H1 (cell line): ENCODE data around the gene TMEM54. TPM values are rescaled to one million over a fixed set of nuclear protein-coding genes. Genes with fewer than 3 reads are reported as not detected.

Experiments
- CTCF ChIA-PET: fragments of 300-600 bp; sonication (Branson Sonifier 250); formaldehyde crosslinking; loops from one replicate; lab custom pipeline; 2021; ENCODE audit not compliant: partially characterized antibody; lab: Charles Lee
- POLR2A ChIA-PET: fragments of 300-600 bp; sonication (Branson Sonifier 250); formaldehyde crosslinking; loops from one replicate; lab custom pipeline; 2021; ENCODE audit warnings: inconsistent platforms; ENCODE audit not compliant: partially characterized antibody; lab: Charles Lee
- DNase-seq, 2 experiments: peaks; one replicate each; pipeline versions ENCODE4 v3.0.0 to v3.0.0-alpha.2; 2010 to 2022; ENCODE audit warnings: low spot score in 2 of 2, low read depth in 1 of 2, mixed read lengths in 1 of 2
- FAIRE-seq: peaks from 2 replicates; lab custom pipeline; 2011; peaks lifted over from hg19 to GRCh38; lab: Jason Lieb, UNC
- H2AFZ ChIP-seq: 2 replicates; pipeline ENCODE4 v1.8.1; 2012; ENCODE audit warnings: low read length, inconsistent platforms
- H2AK5ac ChIP-seq: 2 replicates; pipeline ENCODE4 v1.6.1; 2013; ENCODE audit warnings: low read depth, low read length
- H2BK120ac ChIP-seq: replicated peaks from 2 replicates; pipeline ENCODE3; 2013; ENCODE audit warnings: low read depth, low read length, inconsistent platforms
- H2BK12ac ChIP-seq: 2 replicates; pipeline ENCODE4 v1.6.1; 2013; ENCODE audit warnings: low read depth, low read length
- H2BK15ac ChIP-seq: 2 replicates; pipeline ENCODE4 v1.6.1; 2013; ENCODE audit warnings: low read length
- H2BK20ac ChIP-seq: 2 replicates; pipeline ENCODE4 v1.6.1; 2013; ENCODE audit warnings: low read length
- H2BK5ac ChIP-seq: 2 replicates; pipeline ENCODE4 v1.6.1; 2013; ENCODE audit warnings: low read depth, low read length
- H3K14ac ChIP-seq: 2 replicates; pipeline ENCODE4 v1.6.1; 2013; ENCODE audit warnings: inconsistent platforms; ENCODE audit not compliant: insufficient read length
- H3K18ac ChIP-seq: 2 replicates; pipeline ENCODE4 v1.6.1; 2013; ENCODE audit warnings: low read length; ENCODE audit errors: extremely low read depth
- H3K23ac ChIP-seq: 2 replicates; pipeline ENCODE4 v1.6.1; 2013; ENCODE audit warnings: inconsistent platforms; ENCODE audit not compliant: insufficient read length
- H3K23me2 ChIP-seq: 2 replicates; pipeline ENCODE4 v1.6.1; 2013; ENCODE audit warnings: low read depth, low read length
- H3K27ac ChIP-seq: 2 replicates; pipeline ENCODE4 v1.6.1; 2011; ENCODE audit warnings: low read depth, low read length, inconsistent platforms
- H3K27me3 ChIP-seq, 4 experiments: replicated peaks in 1 of 4; 1 replicate in 1 of 4; 2 replicates in 3 of 4; pipeline versions ENCODE4 v1.6.1 to v1.8.1; 2011 to 2013; ENCODE audit warnings: low read length in 3 of 4, mild to moderate bottlenecking in 3 of 4, inconsistent platforms in 2 of 4, mixed read lengths in 2 of 4, moderate library complexity in 1 of 4; ENCODE audit not compliant: control insufficient read depth in 3 of 4, insufficient read depth in 3 of 4; ENCODE audit errors: extremely low read depth in 1 of 4
- H3K36me3 ChIP-seq, 4 experiments: 2 replicates each; pipeline versions ENCODE4 v1.6.1 to v1.8.1; 2011 to 2013; ENCODE audit warnings: mild to moderate bottlenecking in 4 of 4, low read length in 3 of 4, moderate library complexity in 2 of 4, control low read depth in 1 of 4, inconsistent platforms in 1 of 4; ENCODE audit not compliant: insufficient read depth in 4 of 4, control insufficient read depth in 2 of 4
- H3K4ac ChIP-seq: replicated peaks from 2 replicates; pipeline ENCODE3; 2013; ENCODE audit warnings: low read length, low read depth, mixed read lengths, inconsistent platforms; ENCODE audit not compliant: insufficient read length
- H3K4me1 ChIP-seq, 4 experiments: replicated peaks in 1 of 4; 1 replicate in 1 of 4; 2 replicates in 3 of 4; pipeline versions ENCODE4 v1.6.1 to v1.8.1; 2011 to 2013; ENCODE audit warnings: low read length in 3 of 4, inconsistent platforms in 2 of 4, mixed read lengths in 1 of 4; ENCODE audit not compliant: insufficient read depth in 4 of 4, control insufficient read depth in 3 of 4
- H3K4me2 ChIP-seq, 2 experiments: 2 replicates each; pipeline versions ENCODE4 v1.6.1 to v1.8.1; 2011 to 2013; ENCODE audit warnings: low read depth in 2 of 2, low read length in 2 of 2, control low read depth in 1 of 2, inconsistent platforms in 1 of 2, mild to moderate bottlenecking in 1 of 2; ENCODE audit not compliant: insufficient read depth in 1 of 2
- H3K4me3 ChIP-seq, 4 experiments: fragments of 200-600, 300-600 bp in 1 of 4; sonication (generic), shearing (Covaris generic), sonication (Bioruptor Twin) in 1 of 4; 2 replicates each; pipeline versions ENCODE4 v1.5.1 to v1.8.1; 2011 to 2016; ENCODE audit warnings: low read length in 4 of 4, low read depth in 3 of 4, control low read depth in 2 of 4, inconsistent platforms in 2 of 4, mild to moderate bottlenecking in 2 of 4, mixed read lengths in 1 of 4, moderate library complexity in 1 of 4; ENCODE audit not compliant: insufficient read depth in 2 of 4; ENCODE audit errors: extremely low read depth in 1 of 4
- H3K56ac ChIP-seq: replicated peaks from 2 replicates; pipeline ENCODE3; 2013; ENCODE audit warnings: low read depth, mild to moderate bottlenecking, mixed read lengths, low read length, inconsistent platforms; ENCODE audit not compliant: insufficient read length
- H3K79me1 ChIP-seq: 2 replicates; pipeline ENCODE4 v1.6.1; 2013; ENCODE audit warnings: low read depth, low read length, control low read depth
- H3K79me2 ChIP-seq, 2 experiments: 2 replicates each; pipeline versions ENCODE4 v1.6.1 to v1.8.1; 2012 to 2013; ENCODE audit warnings: low read length in 2 of 2, mild to moderate bottlenecking in 2 of 2, inconsistent platforms in 1 of 2; ENCODE audit not compliant: insufficient read depth in 2 of 2, control insufficient read depth in 1 of 2
- H3K9ac ChIP-seq, 4 experiments: replicated peaks in 1 of 4; 1 replicate in 1 of 4; 2 replicates in 3 of 4; pipeline versions ENCODE4 v1.6.1 to v1.8.1; 2011 to 2013; ENCODE audit warnings: low read depth in 3 of 4, low read length in 3 of 4, control low read depth in 2 of 4, mild to moderate bottlenecking in 2 of 4, moderate library complexity in 2 of 4, inconsistent platforms in 1 of 4; ENCODE audit errors: extremely low read depth in 1 of 4
- H3K9me3 ChIP-seq, 2 experiments: 2 replicates each; pipeline versions ENCODE4 v1.6.1 to v1.8.1; 2012 to 2013; ENCODE audit warnings: mild to moderate bottlenecking in 2 of 2, moderate library complexity in 2 of 2, control low read depth in 1 of 2, inconsistent platforms in 1 of 2, low read depth in 1 of 2, low read length in 1 of 2, mixed read lengths in 1 of 2; ENCODE audit not compliant: insufficient read depth in 2 of 2
- H4K20me1 ChIP-seq, 2 experiments: replicated peaks in 1 of 2; 2 replicates each; pipeline versions ENCODE3 to v1.8.1; 2011 to 2013; ENCODE audit warnings: inconsistent platforms in 2 of 2, low read length in 2 of 2, mild to moderate bottlenecking in 1 of 2; ENCODE audit not compliant: insufficient read depth in 2 of 2, control insufficient read depth in 1 of 2
- H4K5ac ChIP-seq: 2 replicates; pipeline ENCODE4 v1.6.1; 2013; ENCODE audit warnings: low read length, low read depth, mixed read lengths, inconsistent platforms; ENCODE audit not compliant: insufficient read length
- H4K8ac ChIP-seq: 2 replicates; pipeline ENCODE4 v1.8.0; 2013; ENCODE audit warnings: mild to moderate bottlenecking, moderate library complexity, low read length, inconsistent platforms; ENCODE audit not compliant: insufficient read depth; ENCODE audit errors: extremely low read depth
- H4K91ac ChIP-seq: replicated peaks from 2 replicates; pipeline ENCODE3; 2013; ENCODE audit warnings: low read length, mixed read lengths, inconsistent platforms; ENCODE audit not compliant: insufficient read length
- BACH1 ChIP-seq: IDR thresholded peaks from 2 replicates; pipeline ENCODE4 v1.6.1; 2012; ENCODE audit warnings: low read length, improper control_type of control experiment
- KDM1A ChIP-seq: fragments of 200-600, 300-600 bp; sonication (generic); IDR thresholded peaks from 2 replicates; pipeline ENCODE4 v1.7.1; 2016; ENCODE audit warnings: mild to moderate bottlenecking, low read length, borderline replicate concordance
- KDM5A ChIP-seq: fragments of 200-600 bp; IDR thresholded peaks from 2 replicates; pipeline ENCODE4 v1.7.1; 2012; ENCODE audit warnings: mild to moderate bottlenecking, low read length, inconsistent platforms, mixed read lengths
- POU5F1 ChIP-seq: IDR thresholded peaks from 2 replicates; pipeline ENCODE4 v1.6.1; 2011; ENCODE audit warnings: low read depth, mild to moderate bottlenecking, low read length, moderate library complexity
- SRF ChIP-seq: IDR thresholded peaks from 2 replicates; pipeline ENCODE4 v1.6.1; 2011; ENCODE audit warnings: mild to moderate bottlenecking, low read depth, low read length, moderate library complexity
- TAF1 ChIP-seq: IDR thresholded peaks from 2 replicates; pipeline ENCODE4 v1.6.1; 2011; ENCODE audit warnings: mild to moderate bottlenecking, low read depth, low read length
- WGBS, 2 experiments: shearing (Covaris generic) in 1 of 2; methylation state at CpG; one replicate each; pipeline versions ENCODE4 v1.1.6 to v1.1.7; 2013 to 2015; ENCODE audit warnings: low lambda C conversion rate in 2 of 2, mixed read lengths in 2 of 2, inconsistent platforms in 1 of 2, low coverage in 1 of 2, missing lambda C conversion rate in 1 of 2; ENCODE audit not compliant: insufficient replicate concordance in 2 of 2, insufficient coverage in 1 of 2, insufficient read length in 1 of 2; ENCODE audit errors: extremely low coverage in 1 of 2, missing lambda C conversion rate in 1 of 2; 5-methylcytosine and 5-hydroxymethylcytosine counted together
- polyA plus RNA-seq, 7 experiments: library from polyadenylated mRNA; depleted of rRNA in 3 of 7; stranded (reverse) in 5 of 7; unstranded in 2 of 7; fragments of >200 nt in 5 of 7; fragments of 200-250 nt in 2 of 7; gene quantifications; 1 replicate in 5 of 7; 2 replicates in 1 of 7; 4 replicates in 1 of 7; pipeline versions ENCODE4 v1.2.1 to v1.2.3, GENCODE V29; 2011 to 2013; ENCODE audit warnings: missing spikeins in 2 of 7, mixed read lengths in 2 of 7
- total RNA-seq: library from RNA; stranded (reverse); fragmentation: NEBNext Ultra II Directional; extraction: Animal tissue kit (Norgen Biotek cat#: 25700); gene quantifications from 2 replicates; pipeline ENCODE4 v1.2.1, GENCODE V29; 2021

Gene TMEM54
- total and polyA plus RNA-seq, 2 of the 8 experiments (the other 6 are each of a cell fraction or from before 2014, with no cell fraction given), result 9.5 to 58.7 TPM

DNA sequence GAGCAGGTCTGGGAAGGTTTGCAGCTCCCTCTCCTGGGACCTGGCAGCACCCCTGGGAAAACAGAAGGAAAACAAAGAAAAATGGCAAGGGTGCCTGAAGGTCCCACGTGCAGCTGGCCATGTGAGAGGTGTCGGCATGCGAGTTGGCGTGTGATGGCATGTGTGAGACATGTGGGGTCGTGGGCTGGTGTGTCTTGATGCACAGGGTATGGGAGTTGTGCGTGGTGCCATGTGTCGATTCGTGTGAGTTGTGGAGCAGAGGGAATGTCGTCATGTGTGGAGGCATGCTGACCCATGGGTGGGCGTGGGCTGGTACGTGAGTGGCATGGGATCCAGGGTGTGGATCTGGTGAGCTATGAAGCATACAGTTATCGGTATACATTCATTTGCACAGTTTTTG lies 13.6 kb downstream of the TMEM54 start:
- FAIRE-seq, result no peak
- H3K18ac ChIP-seq, result no peak overlapping the region; the same call in 1 of the 2 replicates
- peaks cover 5 to 55% (median 31%) of the 10 kb centered on the region in 4 experiments for H3K27me3 ChIP-seq
- H3K4me2 ChIP-seq, result no peak overlapping the region
- peaks cover 0 to 9% (median 3%) of the 10 kb centered on the region in 4 experiments; a peak in 5 of 7 replicates for H3K4me1 ChIP-seq
- H2BK12ac ChIP-seq, result no peak overlapping the region
- no peak overlapping the region for H4K91ac ChIP-seq
- no peak overlapping the region for H2BK15ac ChIP-seq
- WGBS, 2 experiments, result 80% methylated on average over 12 of the region's 12 CpGs; no CpG with 5 or more reads in 1 of the 2 experiments
- H3K79me2 ChIP-seq, result no peaks in the 10 kb centered on the region
- no peak for DNase-seq
- no peak overlapping the region for H2BK120ac ChIP-seq
- peaks cover 0 to 18% of the 10 kb centered on the region in 2 experiments for H4K20me1 ChIP-seq
- peak overlapping the region; percentile 75; the same call in 1 of the 2 replicates for H2AK5ac ChIP-seq
- CTCF ChIA-PET, result interaction anchor here (1.0 to 19.0 kb wide), 6 partner anchors 5 to 552 kb away, joined by 3 to 382 read pairs (median 5); partner anchors contain the start of genes AZIN2, FNDC5 and HPCA
- no peak overlapping the region for H2BK5ac ChIP-seq
- TF ChIP-seq TAF1 (no peak), POU5F1 (no peak), BACH1 (no peak), KDM5A (no peak), KDM1A (no peak), SRF (no peak)
- TF ChIP-seq, all 59 proteins: peak for 0
- Histone ChIP-seq H3K4ac (no peak overlapping the region), H3K23me2 (peaks cover 5% of the 10 kb centered on the region; the same call in 1 of the 2 replicates), H3K56ac (no peak overlapping the region), H3K36me3 (no peaks in the 10 kb centered on the region), H4K8ac (no peak overlapping the region), H4K5ac (no peak overlapping the region), H2AFZ (no peak overlapping the region), H3K23ac (no peak overlapping the region), H3K9ac (no peak overlapping the region), H3K79me1 (no peaks in the 10 kb centered on the region), H3K14ac (no peak overlapping the region), H2BK20ac (no peak overlapping the region), H3K27ac (no peak overlapping the region), H3K9me3 (peaks cover 0 to 4% of the 10 kb centered on the region in 2 experiments; a peak in 1 of 4 replicates), H3K4me3 (no peak overlapping the region)
- POLR2A ChIA-PET, result no interaction called here
